ENCODE results near the gene TMEM39B.
"Not testable (repeated sequence)": the region's sequence is repeated elsewhere in the genome, so short reads cannot be mapped to it uniquely, and the experiment has no call there.

TMEM39B gene

GRCh38 chr1:32068957-32069588 lies 3.7 kb upstream of the TMEM39B start:
- DNase-seq (ENCODE audit: low read depth in 3 of 3) = no peak

DNA sequence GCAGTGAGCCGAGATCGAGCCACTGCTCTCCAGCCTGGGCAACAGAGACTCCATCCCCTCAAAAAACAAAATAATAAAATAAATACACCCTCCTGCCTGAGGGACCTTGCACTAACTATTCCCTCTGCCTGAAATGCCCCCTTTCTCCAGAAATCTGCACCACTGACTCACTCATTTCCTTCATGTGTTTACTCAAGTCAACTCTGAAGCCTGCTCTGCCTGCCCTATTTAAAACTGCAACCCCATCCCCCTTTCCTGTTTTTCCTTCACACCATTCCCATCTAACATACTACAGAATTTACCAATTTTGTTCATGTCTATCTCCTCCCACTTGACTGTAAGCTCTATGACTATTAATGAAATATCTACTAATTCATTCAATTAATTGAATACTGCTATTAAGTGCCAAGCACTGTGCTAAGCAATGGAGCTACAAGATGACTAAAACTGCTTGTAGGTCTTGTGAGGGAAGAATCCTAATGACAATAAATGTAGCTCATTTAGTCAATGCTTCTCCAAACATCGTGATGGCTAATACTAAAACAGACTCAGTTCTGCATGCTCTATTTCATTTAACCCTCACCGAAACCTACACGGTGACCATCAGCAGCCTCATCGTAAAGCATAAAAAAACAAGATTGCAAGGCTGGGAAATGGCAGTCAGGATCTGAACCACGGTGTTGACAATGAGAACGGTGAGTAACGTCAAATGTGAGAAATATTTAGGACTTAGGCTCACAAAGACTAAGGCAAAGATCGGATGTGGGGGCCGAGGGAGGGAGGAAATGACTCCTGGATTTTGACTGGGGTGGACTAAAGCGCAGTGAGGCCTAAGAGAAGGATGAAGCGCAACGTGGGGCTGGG lies 749 bp upstream of the TMEM39B start:
- peak in 2 of 3 donors; percentile 27 to 34 for DNase-seq (ENCODE audit: low read depth in 3 of 3)

DNA sequence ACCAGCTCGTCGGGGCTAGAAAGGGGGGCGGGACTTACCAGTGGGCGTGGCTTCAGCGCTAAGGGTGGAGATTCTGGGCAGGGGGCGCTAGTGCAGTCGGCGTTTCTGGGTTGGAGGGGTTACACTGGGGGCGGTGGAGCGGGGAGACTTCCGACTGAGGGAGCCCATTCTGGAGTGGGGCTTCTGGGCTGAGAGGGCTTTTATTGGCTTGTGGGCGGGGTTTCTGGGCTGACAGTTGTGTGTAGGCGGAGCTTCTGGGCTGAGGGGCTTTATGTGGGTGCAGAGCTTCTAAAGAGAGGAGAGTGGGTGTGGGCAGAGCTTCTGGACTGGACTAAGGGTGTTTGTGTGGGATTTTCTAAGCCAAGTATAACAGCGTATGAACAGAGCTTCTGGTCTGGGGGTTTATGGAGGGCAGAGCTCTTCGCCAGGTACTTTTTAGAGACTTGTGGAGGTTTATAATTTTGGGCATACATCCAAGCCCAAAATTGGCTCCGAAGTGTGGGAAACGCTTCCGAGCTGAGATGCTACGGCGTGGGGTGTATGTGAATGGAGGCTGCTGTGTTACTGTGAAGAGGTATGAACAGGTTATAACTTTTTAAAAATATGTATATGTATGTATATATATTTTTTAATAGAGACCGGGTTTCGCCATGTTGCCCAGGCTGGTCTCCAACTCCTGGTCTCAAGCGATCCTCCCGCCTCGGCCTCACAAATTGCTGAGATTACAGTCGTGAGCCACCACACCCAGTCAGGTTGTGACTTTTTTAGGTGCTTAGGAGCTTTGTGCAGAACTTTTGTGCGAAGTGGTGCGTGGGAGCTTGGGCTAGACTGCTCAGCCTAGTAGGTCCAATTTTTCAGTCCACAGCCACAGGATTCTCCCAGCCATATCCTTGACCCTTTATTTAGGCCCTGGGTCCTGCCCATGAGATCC lies 825 bp downstream of the TMEM39B start:
- DNase-seq (ENCODE audit: low read depth in 3 of 3) = no peak

GRCh38 chr1:32074841-32075240 lies 2.1 kb downstream of the TMEM39B start:
- no peak for DNase-seq (ENCODE audit: low read depth in 3 of 3)

DNA sequence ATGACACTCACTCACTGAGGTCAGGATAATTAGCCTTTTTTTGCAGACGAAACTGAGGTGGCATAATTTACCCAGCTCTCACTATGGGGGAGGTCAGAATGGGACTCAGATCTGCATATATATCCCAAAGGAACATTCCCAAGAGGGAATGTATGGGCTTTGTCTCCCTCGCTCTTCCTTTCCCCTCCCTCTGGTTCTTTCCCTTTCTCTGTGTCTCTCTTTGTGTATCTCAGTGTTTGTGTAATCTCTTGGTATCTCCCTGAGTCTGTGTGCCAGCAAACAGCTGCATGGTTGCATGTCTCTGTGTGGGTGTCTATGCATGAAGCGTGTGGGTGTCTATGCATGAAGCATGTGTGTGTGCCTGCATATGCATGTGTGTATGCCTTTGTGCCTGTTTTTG lies 4.7 kb downstream of the TMEM39B start:
- no peak for DNase-seq (ENCODE audit: low read depth in 3 of 3)

DNA sequence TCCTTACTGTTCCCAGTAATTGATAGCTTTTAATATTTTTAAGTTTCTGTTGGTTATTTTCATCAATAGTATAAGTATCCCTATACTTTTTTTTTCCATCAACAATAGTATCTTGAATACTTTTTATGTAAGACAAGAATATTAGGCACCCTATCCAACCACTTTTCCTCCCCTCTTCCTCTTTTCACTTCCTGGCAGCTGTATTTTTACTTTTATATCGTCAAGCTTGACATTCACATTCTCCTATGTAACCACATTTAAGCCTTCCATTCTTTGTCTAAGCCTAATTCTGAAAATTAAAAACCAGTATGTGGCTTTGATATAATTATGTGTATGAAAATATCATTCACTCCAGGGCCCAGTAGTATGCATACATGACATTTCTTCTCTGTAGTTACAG lies 9.3 kb downstream of the TMEM39B start:
- DNase-seq (ENCODE audit: low read depth in 3 of 3) = no peak

DNA sequence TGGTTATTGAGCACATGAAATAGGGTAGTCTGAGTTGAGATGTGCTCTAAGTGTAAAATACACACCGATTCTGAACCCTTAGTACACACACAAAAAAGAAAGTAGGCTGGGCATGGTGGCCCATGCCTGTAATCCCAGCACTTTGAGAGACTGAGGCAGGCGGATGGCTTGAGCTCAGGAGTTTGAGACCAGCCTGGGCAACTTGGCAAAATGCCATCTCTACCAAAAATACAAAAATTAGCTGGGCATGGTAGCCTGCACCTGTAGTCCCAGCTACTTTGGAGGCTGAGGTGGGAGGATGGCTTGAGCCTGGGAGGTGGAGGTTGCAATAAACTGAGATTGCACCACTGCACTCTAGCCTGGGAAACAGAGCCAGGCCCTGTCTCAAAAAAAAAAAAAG lies 13.6 kb downstream of the TMEM39B start:
- not testable (repeated sequence) for DNase-seq (ENCODE audit: low read depth in 3 of 3)

GRCh38 chr1:32091176-32091575 lies 18.4 kb downstream of the TMEM39B start:
- DNase-seq (ENCODE audit: low read depth in 3 of 3) = no peak

DNA sequence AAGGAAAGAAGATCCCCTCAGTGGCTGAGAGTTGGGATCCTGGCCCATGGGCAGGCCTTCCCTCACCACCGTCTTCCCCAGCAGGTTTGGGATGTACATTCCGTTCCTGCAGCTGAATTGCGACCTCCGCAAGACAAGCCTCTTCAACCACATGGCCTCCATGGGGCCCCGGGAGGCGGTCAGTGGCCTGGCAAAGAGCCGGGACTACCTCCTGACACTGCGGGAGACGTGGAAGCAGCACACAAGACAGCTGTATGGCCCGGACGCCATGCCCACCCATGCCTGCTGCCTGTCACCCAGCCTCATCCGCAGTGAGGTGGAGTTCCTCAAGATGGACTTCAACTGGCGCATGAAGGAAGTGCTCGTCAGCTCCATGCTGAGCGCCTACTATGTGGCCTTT lies 18.9 kb downstream of the TMEM39B start:
- no peak for DNase-seq (ENCODE audit: low read depth in 3 of 3)

GRCh38 chr1:32094746-32095521 lies 22.2 kb downstream of the TMEM39B start:
- no peak for DNase-seq (ENCODE audit: low read depth in 3 of 3)

DNA sequence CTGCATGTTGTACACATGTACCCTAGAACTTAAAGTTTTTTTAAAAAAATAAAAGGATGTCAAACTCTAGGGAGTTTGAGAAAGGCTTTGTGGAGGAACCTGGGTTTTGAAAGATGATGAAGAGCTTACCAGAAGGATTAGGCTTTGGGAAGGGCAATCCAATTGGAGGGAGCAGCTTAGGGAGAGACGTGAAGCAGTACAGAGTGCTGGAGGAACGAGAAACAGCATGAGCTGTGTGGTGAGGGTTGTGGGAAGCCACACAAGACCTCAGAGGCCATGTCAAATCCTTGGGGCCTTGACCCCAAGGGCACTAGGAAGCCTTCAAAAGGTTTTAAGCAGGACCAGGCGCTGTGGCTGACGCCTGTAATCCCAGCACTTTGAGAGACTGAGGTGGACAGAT lies 26.7 kb downstream of the TMEM39B start:
- DNase-seq (ENCODE audit: low read depth in 3 of 3) = no peak

- DNase-seq (ENCODE audit: low read depth in 3 of 3) = no peak
These were observed 27.6 kb downstream of the TMEM39B start for GRCh38 chr1:32100359-32100758.

GRCh38 chr1:32100807-32101708 lies 28.3 kb downstream of the TMEM39B start:
- DNase-seq (ENCODE audit: low read depth in 3 of 3) = no peak

DNA sequence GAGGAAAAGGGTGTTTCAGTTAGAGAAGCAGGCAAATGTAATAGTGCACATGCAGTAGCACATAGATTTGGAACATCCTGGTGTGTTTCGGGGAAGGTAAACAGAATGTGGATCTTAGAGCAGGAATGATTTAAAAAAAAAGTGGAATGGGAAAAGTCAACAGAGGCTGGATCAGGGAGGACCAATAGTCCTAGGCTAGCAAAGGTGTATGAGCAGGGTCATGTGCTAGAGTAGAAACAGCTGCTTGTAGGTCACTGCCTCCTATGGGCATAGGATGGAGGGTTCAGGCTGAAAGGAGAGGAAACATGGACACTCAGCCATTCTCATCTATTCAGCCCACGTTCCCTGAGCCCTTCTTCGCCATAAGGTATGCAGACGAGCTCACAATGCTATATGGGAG lies 31.4 kb downstream of the TMEM39B start:
- DNase-seq (ENCODE audit: low read depth in 3 of 3) = no peak

DNA sequence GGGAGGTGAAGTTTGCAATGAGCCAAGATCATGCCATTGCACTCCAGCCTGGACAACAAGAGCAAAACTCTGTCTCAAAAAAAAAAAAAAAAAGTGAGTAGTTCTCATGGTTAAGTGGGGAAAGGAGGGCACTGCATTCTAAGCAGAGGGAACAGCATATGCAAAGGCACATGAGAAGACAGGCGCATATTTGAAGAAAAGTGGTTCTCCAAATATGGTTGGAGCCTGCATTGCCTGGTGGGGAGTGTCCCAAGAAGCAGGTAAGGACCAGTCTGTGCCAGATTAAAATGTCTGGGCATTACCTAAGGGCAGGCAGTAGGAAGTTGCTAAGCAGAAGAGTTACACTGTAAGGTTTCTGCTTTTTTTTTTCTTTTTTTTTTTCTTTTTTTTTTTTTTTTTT lies 32.6 kb downstream of the TMEM39B start:
- DNase-seq (ENCODE audit: low read depth in 3 of 3) = no peak

DNA sequence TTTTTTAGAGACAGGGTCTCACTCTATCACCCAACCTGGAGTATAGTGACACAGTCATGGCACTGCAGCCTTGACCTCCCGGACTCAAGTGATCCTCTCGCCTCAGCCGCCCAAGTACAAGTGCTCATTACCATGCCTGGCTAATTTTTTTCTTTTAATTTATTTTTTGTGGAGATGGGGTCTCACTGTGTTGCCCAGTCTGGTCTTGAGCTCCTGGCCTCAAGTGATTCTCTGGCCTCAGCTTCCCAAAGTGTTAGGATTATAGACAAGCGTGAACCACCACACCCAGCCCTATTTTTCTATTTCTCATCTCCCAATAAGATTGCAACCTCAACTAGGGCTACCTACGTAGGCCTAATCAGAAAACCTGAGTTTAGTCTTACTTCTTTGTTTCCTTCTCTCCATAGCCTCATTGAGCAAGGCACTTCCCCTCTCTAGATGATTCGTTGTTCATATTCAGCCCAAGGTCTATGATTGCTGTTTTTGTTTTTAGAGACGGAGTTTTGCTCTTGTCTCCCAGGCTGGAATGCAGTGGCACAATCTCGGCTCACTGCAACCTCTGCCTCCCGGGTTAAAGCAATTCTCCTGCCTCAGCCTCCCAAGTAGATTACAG lies 34.0 kb downstream of the TMEM39B start:
- DNase-seq (ENCODE audit: low read depth in 3 of 3) = no peak

DNA sequence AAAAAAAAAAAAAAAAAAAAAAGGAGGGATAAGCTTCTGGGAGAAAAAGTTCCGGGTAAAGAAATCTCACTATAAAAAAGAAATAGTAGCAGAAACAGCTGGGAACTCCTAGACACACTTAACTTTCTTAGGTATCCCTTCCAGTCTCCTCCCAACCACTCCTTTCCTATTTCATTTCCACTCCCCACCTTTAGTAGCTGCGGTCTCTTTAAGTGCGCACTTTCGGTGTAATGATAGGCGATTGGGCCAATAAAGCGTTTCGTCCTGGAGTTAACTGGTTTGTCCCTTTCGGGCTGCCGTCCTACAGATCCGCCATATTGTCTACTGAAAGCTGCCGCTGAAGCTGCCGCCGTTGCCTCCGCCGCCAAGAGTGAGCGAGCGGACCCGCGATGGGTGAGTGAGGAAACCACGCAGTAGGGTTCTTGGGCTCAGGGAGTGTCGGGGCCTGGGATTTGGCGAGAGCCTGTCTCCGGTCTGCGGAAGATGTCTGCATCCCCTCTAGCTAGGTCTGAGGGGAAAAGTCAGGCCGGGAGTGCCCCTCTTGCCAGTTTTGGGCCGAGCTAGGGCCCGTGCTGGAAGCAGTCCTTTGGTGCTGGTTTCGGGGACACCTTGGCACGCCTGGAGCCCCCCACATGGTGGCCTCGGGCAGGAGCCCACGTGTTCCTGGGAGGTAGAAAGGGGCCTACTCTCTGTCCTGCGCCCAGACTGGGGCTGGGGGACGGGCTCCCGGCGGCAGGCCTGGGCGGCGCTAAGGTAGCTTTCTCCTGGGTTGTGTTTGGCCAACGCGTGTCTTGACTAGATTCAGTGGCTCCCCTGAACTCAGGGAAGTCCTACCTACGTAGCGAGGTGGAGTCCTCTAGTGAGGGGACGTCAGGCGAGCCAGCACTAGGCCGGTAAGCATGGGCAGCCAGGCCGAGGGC lies 35.3 kb downstream of the TMEM39B start, which contains the start of gene KPNA6:
KPNA6 (plus strand) TSS at position 315 of the 920 bp plus-strand sequence; CDS start at position 390, 75 bp downstream.
- DNase-seq (ENCODE audit: low read depth in 3 of 3) = peak; percentile 76 to 80 (median 78)

DNA sequence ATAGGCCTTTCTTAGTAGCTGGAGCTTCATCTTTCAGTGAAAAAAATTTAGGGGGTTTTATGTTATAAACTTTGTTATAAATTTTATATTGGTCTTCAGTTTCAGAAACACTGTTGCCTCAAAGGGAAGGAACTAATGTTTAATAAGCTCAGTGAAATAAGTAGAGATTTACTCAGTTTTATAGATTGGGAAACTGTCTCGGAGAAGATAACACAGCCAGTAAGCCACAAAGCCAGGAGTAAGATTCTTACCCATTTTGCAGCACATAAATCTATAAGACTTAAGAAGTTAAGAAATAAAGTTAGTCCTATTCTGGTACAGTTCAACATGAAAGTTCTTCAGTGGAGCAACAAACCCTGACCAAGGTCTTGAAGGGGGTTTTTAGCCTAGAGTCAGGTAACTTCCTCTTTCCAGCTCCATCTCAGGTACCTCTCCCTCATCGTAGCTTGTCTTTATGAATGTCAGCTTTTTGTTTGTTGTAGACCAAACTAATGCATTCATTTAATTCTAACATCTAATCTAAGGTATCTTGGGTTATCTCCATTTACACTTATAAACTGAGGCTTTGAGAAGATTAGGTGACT lies 38.4 kb downstream of the TMEM39B start:
- no peak for DNase-seq (ENCODE audit: low read depth in 3 of 3)

Data from stimulated activated CD4-positive, alpha-beta T cell treated with anti-CD3 and anti-CD28 coated beads, TNF-alpha, amount 100 ng/mL, for 48 hours (primary cell).